Parathyroid adenoma (tissue), 2 donors: ENCODE measurements around the gene L3MBTL4.
A peak's percentile ranks its signal among the peaks of the same experiment; 100 is the strongest.

ENCODE experiments used
- H2AFZ ChIP-seq: fragments of 300-600 bp; sonication (generic); one replicate; pipeline ENCODE4 v1.7.0; 2017; ENCODE audit warnings: antibody characterized with exemption, mild to moderate bottlenecking
- H3K27ac ChIP-seq: fragments of 300-600 bp; sonication (generic); one replicate; pipeline ENCODE4 v1.7.0; 2017
- H3K27me3 ChIP-seq: fragments of 300-600 bp; sonication (generic); one replicate; pipeline ENCODE4 v1.7.0; 2017; ENCODE audit warnings: low read length; ENCODE audit not compliant: control insufficient read depth, insufficient read depth
- H3K36me3 ChIP-seq: fragments of 300-600 bp; sonication (generic); one replicate; pipeline ENCODE4 v1.7.0; 2017; ENCODE audit warnings: low read length; ENCODE audit not compliant: control insufficient read depth, insufficient read depth
- H3K4me1 ChIP-seq: fragments of 300-600 bp; sonication (generic); one replicate; pipeline ENCODE4 v1.7.0; 2017; ENCODE audit warnings: control low read depth
- H3K4me2 ChIP-seq: fragments of 300-600 bp; sonication (generic); one replicate; pipeline ENCODE4 v1.7.0; 2017; ENCODE audit warnings: low read length
- H3K4me3 ChIP-seq: fragments of 300-600 bp; sonication (generic); one replicate; pipeline ENCODE4 v1.7.0; 2017; ENCODE audit warnings: low read depth, low read length
- H3K79me2 ChIP-seq: fragments of 300-600 bp; sonication (generic); one replicate; pipeline ENCODE4 v1.7.0; 2017; ENCODE audit warnings: control low read depth
- H3K9ac ChIP-seq: fragments of 300-600 bp; sonication (generic); one replicate; pipeline ENCODE4 v1.7.0; 2017; ENCODE audit warnings: mild to moderate bottlenecking
- H3K9me3 ChIP-seq: fragments of 300-600 bp; sonication (generic); one replicate; pipeline ENCODE4 v1.7.0; 2017; ENCODE audit warnings: low read length; ENCODE audit not compliant: control insufficient read depth
- CTCF ChIP-seq: fragments of 300-600 bp; sonication (generic); IDR thresholded peaks from one replicate; pipeline ENCODE4 v1.7.0; 2017; ENCODE audit warnings: antibody characterized with exemption, mild to moderate bottlenecking
- donor health status: primary hyperparathyroidism.

The L3MBTL4 gene

DNA sequence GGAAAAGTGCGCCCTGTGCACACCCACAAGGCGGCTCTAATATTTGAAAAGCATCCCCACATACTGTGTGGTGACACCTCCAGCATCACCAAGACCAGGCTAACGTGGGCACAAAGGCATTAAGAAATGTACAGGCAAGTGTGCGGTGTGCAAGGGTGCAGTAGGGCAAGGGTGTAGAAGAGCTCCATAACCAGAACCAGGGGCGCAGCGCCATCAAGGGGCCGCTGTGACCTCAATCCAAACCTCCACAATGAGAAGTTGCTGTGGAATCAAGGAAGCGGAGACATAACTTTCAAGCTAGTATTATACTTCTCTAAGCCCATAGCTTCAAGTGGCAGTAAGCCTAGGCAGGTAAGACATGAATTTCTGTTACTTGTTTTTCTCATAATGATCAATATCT, 13.0 kb downstream of the L3MBTL4 start:
- no peak overlapping the region for H3K27ac ChIP-seq
- peak; percentile 32 for TF ChIP-seq CTCF
- H3K36me3 ChIP-seq, result no peaks in the 10 kb centered on the region
- no peak overlapping the region for H3K4me3 ChIP-seq
- H2AFZ ChIP-seq, result no peak overlapping the region
- H3K27me3 ChIP-seq, result no peaks in the 10 kb centered on the region
- no peak overlapping the region for H3K9ac ChIP-seq
- H3K4me2 ChIP-seq, result no peak overlapping the region
- H3K79me2 ChIP-seq, result peaks cover 11% of the 10 kb centered on the region
- H3K9me3 ChIP-seq, result no peaks in the 10 kb centered on the region
- peaks cover 12% of the 10 kb centered on the region for H3K4me1 ChIP-seq

DNA sequence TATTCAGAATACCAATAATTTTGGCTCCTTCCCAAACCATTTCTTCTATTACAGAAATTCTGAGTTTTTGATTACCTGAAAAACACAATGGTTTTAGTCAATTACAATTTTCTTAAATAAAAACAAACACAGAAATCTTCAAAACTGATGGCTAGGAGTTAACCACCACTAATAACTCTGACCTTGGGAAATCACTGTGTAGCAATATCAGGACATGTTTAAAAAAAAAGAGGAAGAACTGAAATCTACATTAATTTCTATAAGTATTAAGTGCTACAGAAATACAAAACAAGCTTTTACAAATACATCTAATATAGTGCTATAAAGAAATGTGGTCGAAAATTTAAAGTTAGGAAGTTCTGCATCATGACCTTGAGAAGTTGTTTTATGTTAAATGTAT, 14.9 kb downstream of the L3MBTL4 start:
- Histone ChIP-seq H3K27ac (no peak overlapping the region), H3K36me3 (no peaks in the 10 kb centered on the region), H2AFZ (no peak overlapping the region), H3K4me2 (no peak overlapping the region), H3K27me3 (no peaks in the 10 kb centered on the region), H3K9me3 (no peaks in the 10 kb centered on the region), H3K9ac (no peak overlapping the region), H3K4me1 (peaks cover 14% of the 10 kb centered on the region), H3K4me3 (no peak overlapping the region), H3K79me2 (peaks cover 7% of the 10 kb centered on the region)
- TF ChIP-seq CTCF, result no peak

DNA sequence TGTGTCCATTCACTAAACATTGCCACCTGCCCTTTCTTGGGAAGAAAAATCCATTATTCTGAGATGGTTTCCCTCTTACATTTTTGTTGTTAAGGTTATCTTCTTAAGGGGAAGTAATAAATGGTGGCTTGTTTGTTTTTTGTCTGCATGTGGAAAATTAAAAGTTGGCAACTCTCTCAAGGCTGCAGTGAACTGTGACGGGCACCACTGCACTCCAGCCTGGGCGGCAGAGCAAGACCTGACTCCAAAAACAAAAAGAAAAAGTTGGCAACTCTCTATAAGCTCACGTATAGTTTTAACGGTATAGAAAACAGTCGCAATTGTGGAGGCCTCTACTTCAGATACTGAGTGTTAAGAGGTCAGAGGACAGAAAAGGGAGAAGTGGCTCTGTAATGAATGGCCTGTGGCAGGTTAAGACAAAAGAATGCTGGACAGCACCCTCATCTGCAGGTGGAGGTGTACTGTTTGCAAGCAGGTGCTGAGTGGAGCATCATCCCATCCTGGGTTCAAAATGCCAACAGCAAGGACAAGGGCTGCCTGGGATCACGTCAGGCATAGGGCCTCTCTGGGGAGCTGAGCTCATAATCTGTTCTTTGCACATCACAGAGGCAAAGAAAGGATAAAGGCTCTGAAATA, 16.7 kb downstream of the L3MBTL4 start:
- Histone ChIP-seq H2AFZ (peak overlapping the region; percentile 31), H3K79me2 (peaks cover 17% of the 10 kb centered on the region), H3K4me1 (peaks cover 14% of the 10 kb centered on the region)

DNA sequence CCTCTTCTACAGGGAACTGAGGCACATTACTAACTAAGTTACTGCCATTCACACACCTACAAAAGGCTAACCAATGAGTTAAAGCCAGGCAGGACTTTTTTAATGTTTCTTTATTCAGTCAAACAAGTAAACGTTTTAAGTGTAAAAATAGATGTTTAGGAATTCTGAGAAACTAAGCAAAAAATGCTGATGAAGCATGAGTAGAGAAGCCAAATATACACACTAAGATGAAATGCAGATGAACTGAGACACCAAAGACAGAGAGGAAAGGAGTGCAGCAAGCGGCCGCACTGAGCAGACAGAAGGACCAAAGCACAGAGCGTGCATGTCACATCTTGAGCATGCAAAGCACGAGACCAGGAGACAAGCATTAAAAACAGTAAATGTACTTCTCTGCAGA, 17.9 kb downstream of the L3MBTL4 start:
- H3K36me3 ChIP-seq, result no peaks in the 10 kb centered on the region
- H3K4me3 ChIP-seq, result no peak overlapping the region
- peaks cover 25% of the 10 kb centered on the region for H3K79me2 ChIP-seq
- no peaks in the 10 kb centered on the region for H3K9me3 ChIP-seq
- no peak overlapping the region for H3K27ac ChIP-seq
- H3K27me3 ChIP-seq, result no peaks in the 10 kb centered on the region
- no peak overlapping the region for H2AFZ ChIP-seq
- peaks cover 14% of the 10 kb centered on the region for H3K4me1 ChIP-seq
- no peak for TF ChIP-seq CTCF
- no peak overlapping the region for H3K9ac ChIP-seq
- H3K4me2 ChIP-seq, result no peak overlapping the region

More for the DNA sequence above, 16.7 kb downstream of the L3MBTL4 start:
- Histone ChIP-seq H3K9me3 (no peaks in the 10 kb centered on the region), H3K4me2 (no peak overlapping the region), H3K36me3 (no peaks in the 10 kb centered on the region), H3K9ac (no peak overlapping the region), H3K27me3 (no peaks in the 10 kb centered on the region), H3K27ac (peak overlapping the region; percentile 54), H3K4me3 (peak overlapping the region; percentile 14)
- TF ChIP-seq CTCF, result peak; percentile 33

DNA sequence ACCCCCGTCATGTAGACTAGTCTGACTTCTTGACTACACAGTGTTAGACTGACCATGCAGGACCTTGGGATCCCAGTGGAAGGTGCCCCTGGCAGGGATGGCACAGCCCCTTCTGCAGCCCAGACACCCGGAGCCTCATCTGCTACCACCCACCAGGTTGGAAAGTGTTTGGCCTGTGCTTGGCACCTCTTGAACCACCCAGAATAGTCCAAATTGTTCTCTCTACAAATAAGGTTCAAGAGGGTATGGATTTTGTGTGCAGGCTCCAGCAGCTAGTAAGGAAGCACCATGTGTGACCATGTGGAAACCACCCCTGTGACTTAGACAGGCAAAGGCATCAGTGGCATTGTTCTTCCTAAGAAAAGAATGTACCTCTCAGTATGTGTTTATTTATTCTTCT, 18.4 kb downstream of the L3MBTL4 start:
- Histone ChIP-seq H3K36me3 (no peaks in the 10 kb centered on the region), H3K79me2 (peaks cover 24% of the 10 kb centered on the region), H3K9ac (no peak overlapping the region), H2AFZ (no peak overlapping the region), H3K4me2 (no peak overlapping the region), H3K4me3 (no peak overlapping the region), H3K9me3 (no peaks in the 10 kb centered on the region), H3K27ac (no peak overlapping the region), H3K4me1 (peaks cover 14% of the 10 kb centered on the region), H3K27me3 (no peaks in the 10 kb centered on the region)
- no peak for TF ChIP-seq CTCF
